H9 (cell line): ENCODE measurements around the gene DCPS. TPM values are rescaled to one million over a fixed set of nuclear protein-coding genes. Genes with fewer than 3 reads are reported as not detected.
"Not testable (repeated sequence)": the region's sequence is repeated elsewhere in the genome, so short reads cannot be mapped to it uniquely, and the experiment has no call there.

Experiments
- DNase-seq: peaks from one replicate; pipeline ENCODE4 v3.0.0-alpha.2; 2017
- H2AFZ ChIP-seq: one replicate; pipeline ENCODE4 v1.6.1; 2013; ENCODE audit warnings: mild to moderate bottlenecking, low read length, control low read depth, moderate library complexity
- H2AK5ac ChIP-seq: 2 replicates; pipeline ENCODE4 v1.6.1; 2013; ENCODE audit warnings: low read length, control low read depth, mixed read lengths; ENCODE audit not compliant: insufficient read length
- H2BK120ac ChIP-seq: one replicate; pipeline ENCODE4 v1.6.1; 2013; ENCODE audit warnings: low read depth, mild to moderate bottlenecking, low read length, control low read depth, inconsistent platforms; ENCODE audit not compliant: poor library complexity, severe bottlenecking
- H2BK12ac ChIP-seq: 2 replicates; pipeline ENCODE4 v1.6.1; 2013; ENCODE audit warnings: low read length, control low read depth, mixed read lengths, low read depth; ENCODE audit not compliant: insufficient read length
- H2BK15ac ChIP-seq: 2 replicates; pipeline ENCODE4 v1.6.1; 2013; ENCODE audit warnings: low read depth, low read length, control low read depth
- H2BK20ac ChIP-seq: one replicate; pipeline ENCODE4 v1.6.1; 2013; ENCODE audit warnings: low read depth, mild to moderate bottlenecking, low read length, control low read depth, inconsistent platforms; ENCODE audit not compliant: poor library complexity, severe bottlenecking
- H2BK5ac ChIP-seq: 2 replicates; pipeline ENCODE4 v1.6.1; 2013; ENCODE audit warnings: low read length, control low read depth, mixed read lengths; ENCODE audit not compliant: insufficient read length
- H3K14ac ChIP-seq: 2 replicates; pipeline ENCODE4 v1.6.1; 2013; ENCODE audit warnings: low read length, control low read depth; ENCODE audit not compliant: insufficient read depth
- H3K18ac ChIP-seq: 2 replicates; pipeline ENCODE4 v1.6.1; 2013; ENCODE audit warnings: low read depth, mild to moderate bottlenecking, mixed read lengths, low read length, control low read depth; ENCODE audit not compliant: insufficient read length
- H3K23ac ChIP-seq: 2 replicates; pipeline ENCODE4 v1.6.1; 2013; ENCODE audit warnings: low read length, control low read depth, mixed read lengths, low read depth; ENCODE audit not compliant: insufficient read length
- H3K23me2 ChIP-seq: 2 replicates; pipeline ENCODE4 v1.6.1; 2013; ENCODE audit warnings: low read depth, mild to moderate bottlenecking, mixed read lengths, low read length, control low read depth; ENCODE audit not compliant: insufficient read length, poor library complexity, severe bottlenecking
- H3K27ac ChIP-seq: 2 replicates; pipeline ENCODE4 v1.5.1; 2013; ENCODE audit warnings: low read length, control low read depth, mixed read lengths, low read depth; ENCODE audit not compliant: insufficient read length
- H3K27me3 ChIP-seq: 2 replicates; pipeline ENCODE4 v1.6.1; 2013; ENCODE audit warnings: low read length, control low read depth, inconsistent platforms; ENCODE audit not compliant: insufficient read depth
- H3K4ac ChIP-seq: 2 replicates; pipeline ENCODE4 v1.6.1; 2013; ENCODE audit warnings: low read depth, mild to moderate bottlenecking, control low read depth, inconsistent platforms, low read length, moderate library complexity
- H3K4me1 ChIP-seq: 2 replicates; pipeline ENCODE4 v1.6.1; 2013; ENCODE audit warnings: low read length, control low read depth, inconsistent platforms; ENCODE audit not compliant: insufficient read depth
- H3K4me2 ChIP-seq: 2 replicates; pipeline ENCODE4 v1.6.1; 2013; ENCODE audit warnings: low read length, control low read depth, mixed read lengths; ENCODE audit not compliant: insufficient read length, insufficient read depth
- H3K56ac ChIP-seq: 2 replicates; pipeline ENCODE4 v1.6.1; 2013; ENCODE audit warnings: low read depth, mild to moderate bottlenecking, mixed read lengths, low read length, control low read depth; ENCODE audit not compliant: insufficient read length
- H3K79me1 ChIP-seq: 2 replicates; pipeline ENCODE4 v1.6.1; 2013; ENCODE audit warnings: low read depth, mild to moderate bottlenecking, moderate library complexity, low read length, control low read depth, inconsistent platforms; ENCODE audit not compliant: insufficient read depth, poor library complexity, severe bottlenecking
- H3K79me2 ChIP-seq: 2 replicates; pipeline ENCODE4 v1.6.1; 2013; ENCODE audit warnings: low read length, control low read depth, inconsistent platforms; ENCODE audit not compliant: insufficient read depth
- H3K9ac ChIP-seq: 2 replicates; pipeline ENCODE4 v1.6.1; 2013; ENCODE audit warnings: low read length, control low read depth, mixed read lengths; ENCODE audit not compliant: insufficient read length; ENCODE audit errors: extremely low read depth
- H3K9me3 ChIP-seq: one replicate; pipeline ENCODE4 v1.6.1; 2013; ENCODE audit warnings: low read depth, low read length, inconsistent platforms; ENCODE audit not compliant: control insufficient read depth
- H3T11ph ChIP-seq: one replicate; pipeline ENCODE4 v1.6.1; 2013; ENCODE audit warnings: mild to moderate bottlenecking, low read length, control low read depth, inconsistent platforms
- H4K20me1 ChIP-seq: one replicate; pipeline ENCODE4 v1.6.1; 2013; ENCODE audit not compliant: control insufficient read depth, insufficient read length, insufficient read depth
- H4K5ac ChIP-seq: 2 replicates; pipeline ENCODE4 v1.6.1; 2013; ENCODE audit warnings: low read depth, mild to moderate bottlenecking, mixed read lengths, low read length, control low read depth; ENCODE audit not compliant: insufficient read length
- H4K8ac ChIP-seq: replicated peaks from 2 replicates; pipeline ENCODE4 v1.6.1; 2013; ENCODE audit warnings: low read length, control low read depth, mixed read lengths, low read depth; ENCODE audit not compliant: insufficient read length
- H4K91ac ChIP-seq: 2 replicates; pipeline ENCODE4 v1.6.1; 2013; ENCODE audit warnings: low read depth, mild to moderate bottlenecking, moderate library complexity, mixed read lengths, low read length, control low read depth; ENCODE audit not compliant: insufficient read length
- H3K27ac Mint-ChIP-seq, 3 experiments: 2 replicates in 2 of 3; 3 replicates in 1 of 3; pipeline ENCODE4 v1.8.0; 2020 to 2021; ENCODE audit warnings: mixed read lengths in 3 of 3, mild to moderate bottlenecking in 1 of 3, moderate library complexity in 1 of 3
- H3K27me3 Mint-ChIP-seq: 2 replicates; pipeline ENCODE4 v1.8.0; 2021; ENCODE audit warnings: low read depth, mild to moderate bottlenecking, moderate library complexity, mixed read lengths
- H3K36me3 Mint-ChIP-seq, 3 experiments: 2 replicates in 2 of 3; 3 replicates in 1 of 3; pipeline ENCODE4 v1.8.0; 2020 to 2021; ENCODE audit warnings: low read depth in 3 of 3, mixed read lengths in 3 of 3; ENCODE audit not compliant: insufficient read depth in 1 of 3
- H3K4me1 Mint-ChIP-seq, 2 experiments: 2 replicates each; pipeline ENCODE4 v1.8.0; 2020; ENCODE audit warnings: mixed read lengths in 2 of 2
- H3K4me3 Mint-ChIP-seq, 2 experiments: 2 replicates in 1 of 2; 3 replicates in 1 of 2; pipeline ENCODE4 v1.8.0; 2020 to 2021; ENCODE audit warnings: mild to moderate bottlenecking in 2 of 2, mixed read lengths in 2 of 2, moderate library complexity in 1 of 2
- H3K9me3 Mint-ChIP-seq, 2 experiments: 2 replicates in 1 of 2; 3 replicates in 1 of 2; pipeline ENCODE4 v1.8.0; 2020; ENCODE audit warnings: mild to moderate bottlenecking in 2 of 2, mixed read lengths in 2 of 2, moderate library complexity in 1 of 2
- WGBS: extraction: QIAGEN DNeasy Blood & Tissue Kit; methylation state at CpG from one replicate; pipeline ENCODE4 v1.1.7; 2013; ENCODE audit warnings: missing lambda C conversion rate, low lambda C conversion rate, mixed read lengths; ENCODE audit not compliant: insufficient read length; ENCODE audit errors: extremely low coverage; 5-methylcytosine and 5-hydroxymethylcytosine counted together
- total RNA-seq: library from RNA; stranded (reverse); gene quantifications from 2 replicates; pipeline ENCODE4 v1.2.1, GENCODE V29; 2021
- TF ChIP-seq, protein P1 (sequence below): fragments of 200-600 bp; sonication (generic); conservative IDR thresholded peaks from 3 replicates; pipeline ENCODE4 v1.8.0; 2021; ENCODE audit warnings: antibody characterized with exemption, mild to moderate bottlenecking

The DCPS gene
- total RNA-seq, 1 experiment from 2014 or later: 27.7 TPM

DNA sequence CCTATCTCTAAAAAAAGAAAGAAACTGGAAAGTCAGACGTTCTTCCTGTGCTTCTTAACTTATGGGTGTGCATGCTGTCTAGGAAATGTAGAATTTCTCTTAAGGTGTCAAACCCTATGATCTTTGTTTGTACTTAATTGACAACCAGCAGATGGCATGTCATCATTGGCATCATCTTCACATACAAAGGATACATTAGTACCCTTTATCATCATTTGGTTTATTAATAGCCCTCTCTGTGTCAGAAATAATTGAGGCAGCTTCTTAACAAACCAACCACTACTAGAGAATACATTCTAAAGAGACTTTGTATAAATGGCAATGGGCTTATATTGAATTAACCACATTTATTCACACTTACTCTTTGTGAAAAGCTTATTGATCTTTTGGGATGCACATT lies 49.0 kb upstream of the DCPS start:
- TF ChIP-seq, protein P1, sequence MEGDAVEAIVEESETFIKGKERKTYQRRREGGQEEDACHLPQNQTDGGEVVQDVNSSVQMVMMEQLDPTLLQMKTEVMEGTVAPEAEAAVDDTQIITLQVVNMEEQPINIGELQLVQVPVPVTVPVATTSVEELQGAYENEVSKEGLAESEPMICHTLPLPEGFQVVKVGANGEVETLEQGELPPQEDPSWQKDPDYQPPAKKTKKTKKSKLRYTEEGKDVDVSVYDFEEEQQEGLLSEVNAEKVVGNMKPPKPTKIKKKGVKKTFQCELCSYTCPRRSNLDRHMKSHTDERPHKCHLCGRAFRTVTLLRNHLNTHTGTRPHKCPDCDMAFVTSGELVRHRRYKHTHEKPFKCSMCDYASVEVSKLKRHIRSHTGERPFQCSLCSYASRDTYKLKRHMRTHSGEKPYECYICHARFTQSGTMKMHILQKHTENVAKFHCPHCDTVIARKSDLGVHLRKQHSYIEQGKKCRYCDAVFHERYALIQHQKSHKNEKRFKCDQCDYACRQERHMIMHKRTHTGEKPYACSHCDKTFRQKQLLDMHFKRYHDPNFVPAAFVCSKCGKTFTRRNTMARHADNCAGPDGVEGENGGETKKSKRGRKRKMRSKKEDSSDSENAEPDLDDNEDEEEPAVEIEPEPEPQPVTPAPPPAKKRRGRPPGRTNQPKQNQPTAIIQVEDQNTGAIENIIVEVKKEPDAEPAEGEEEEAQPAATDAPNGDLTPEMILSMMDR: no peak
- Histone ChIP-seq H3K56ac (no peak overlapping the region), H3K14ac (no peak overlapping the region)

DNA sequence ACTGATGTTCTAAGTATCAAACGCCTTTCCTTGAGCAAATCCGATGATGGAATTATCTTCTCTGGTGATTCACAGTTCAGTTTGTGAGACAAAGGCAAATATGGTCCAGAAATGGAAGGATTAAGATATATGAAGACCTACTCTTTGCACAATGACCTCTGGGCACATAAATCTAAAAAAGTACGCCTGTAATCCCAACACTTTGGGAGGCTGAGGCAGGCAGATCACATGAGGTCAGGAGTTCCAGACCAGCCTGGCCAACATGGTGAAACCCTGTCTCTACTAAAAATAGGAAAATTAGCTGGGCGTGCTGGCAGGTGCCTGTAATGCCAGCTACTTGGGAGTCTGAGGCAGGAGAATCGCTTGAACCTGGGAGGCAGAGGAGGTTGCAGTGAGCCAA lies 48.4 kb upstream of the DCPS start:
- not testable (repeated sequence) for H3K4me1 ChIP-seq, H2BK15ac ChIP-seq, H2BK120ac ChIP-seq, DNase-seq, H4K20me1 ChIP-seq, H3K79me1 ChIP-seq, H3K9ac ChIP-seq, H2AK5ac ChIP-seq, H3T11ph ChIP-seq, H4K5ac ChIP-seq, H3K4me3 Mint-ChIP-seq, H3K79me2 ChIP-seq, H3K4ac ChIP-seq, H4K8ac ChIP-seq, H3K27ac ChIP-seq, H3K4me2 ChIP-seq, H3K9me3 ChIP-seq, H3K56ac ChIP-seq, H4K91ac ChIP-seq, H3K18ac ChIP-seq, H2AFZ ChIP-seq, H3K27me3 Mint-ChIP-seq, H2BK20ac ChIP-seq, H3K14ac ChIP-seq, H3K27me3 ChIP-seq, H2BK12ac ChIP-seq, H3K27ac Mint-ChIP-seq, H3K9me3 Mint-ChIP-seq, H3K4me1 Mint-ChIP-seq, H2BK5ac ChIP-seq, H3K23me2 ChIP-seq, H3K23ac ChIP-seq
- no CpG with 5 or more reads among the region's 5 CpGs for WGBS
- peaks cover 8 to 58% (median 43%) of the 10 kb centered on the region in 3 experiments; a peak in 5 of 7 replicates for H3K36me3 Mint-ChIP-seq

More for the DNA sequence above, 49.0 kb upstream of the DCPS start:
- no peak overlapping the region for H2AK5ac ChIP-seq
- no peak for DNase-seq
- no peaks in the 10 kb centered on the region for H4K20me1 ChIP-seq
- H2BK5ac ChIP-seq: no peak overlapping the region
- no peak overlapping the region for H4K91ac ChIP-seq
- H4K8ac ChIP-seq: no peak overlapping the region
- H4K5ac ChIP-seq: no peak overlapping the region
- no peak overlapping the region for H2BK120ac ChIP-seq
- no peak overlapping the region for H2BK12ac ChIP-seq
- WGBS: no CpG with 5 or more reads among the region's 1 CpG
- H3K27me3 ChIP-seq: no peaks in the 10 kb centered on the region; the same call in 1 of the 2 replicates
- H3K4me2 ChIP-seq: no peak overlapping the region
- no peaks in the 10 kb centered on the region for H3K79me2 ChIP-seq
- H3K4me1 Mint-ChIP-seq: no peaks in the 10 kb centered on the region
- H3K18ac ChIP-seq: no peak overlapping the region
- no peak overlapping the region for H3K27ac Mint-ChIP-seq
- no peak overlapping the region for H3K4ac ChIP-seq
- H3K27me3 Mint-ChIP-seq: no peaks in the 10 kb centered on the region
- H3K9ac ChIP-seq: no peak overlapping the region
- H3K79me1 ChIP-seq: no peaks in the 10 kb centered on the region
- no peaks in the 10 kb centered on the region for H3K9me3 Mint-ChIP-seq
- no peak overlapping the region for H2BK15ac ChIP-seq
- no peak overlapping the region for H3T11ph ChIP-seq
- H3K23ac ChIP-seq: no peak overlapping the region
- H2BK20ac ChIP-seq: no peak overlapping the region
- no peak overlapping the region for H3K27ac ChIP-seq
- H3K9me3 ChIP-seq: no peaks in the 10 kb centered on the region
- H3K23me2 ChIP-seq: no peaks in the 10 kb centered on the region
- H3K4me1 ChIP-seq: no peaks in the 10 kb centered on the region
- H2AFZ ChIP-seq: no peak overlapping the region
- peaks cover 10 to 58% (median 44%) of the 10 kb centered on the region in 3 experiments; a peak in 6 of 7 replicates for H3K36me3 Mint-ChIP-seq
- H3K4me3 Mint-ChIP-seq: no peak overlapping the region
